Measurements from ENCODE around the gene HEXIM2.
"Not testable (repeated sequence)": the region's sequence is repeated elsewhere in the genome, so short reads cannot be mapped to it uniquely, and the experiment has no call there.

The HEXIM2 gene

GRCh38 chr17:45170280-45170930 lies 8.7 kb downstream of the HEXIM2 start:
- no peak for DNase-seq (ENCODE audit: low read depth)

GRCh38 chr17:45170931-45171337 lies 9.3 kb downstream of the HEXIM2 start:
- no peak for DNase-seq (ENCODE audit: low read depth)

GRCh38 chr17:45171338-45172231 lies 9.9 kb downstream of the HEXIM2 start:
- DNase-seq (ENCODE audit: low read depth) = no peak

- DNase-seq (ENCODE audit: low read depth) = no peak
These were observed 10.5 kb downstream of the HEXIM2 start for GRCh38 chr17:45172232-45172540.

GRCh38 chr17:45172541-45173286 lies 11.0 kb downstream of the HEXIM2 start:
- no peak for DNase-seq (ENCODE audit: low read depth)

GRCh38 chr17:45175759-45176115 lies 14.1 kb downstream of the HEXIM2 start:
- DNase-seq (ENCODE audit: low read depth) = no peak

GRCh38 chr17:45177563-45177962 lies 15.9 kb downstream of the HEXIM2 start:
- DNase-seq (ENCODE audit: low read depth) = no peak

GRCh38 chr17:45184144-45184543 lies 22.5 kb downstream of the HEXIM2 start:
- no peak for DNase-seq (ENCODE audit: low read depth)

- no peak for DNase-seq (ENCODE audit: low read depth)
These were observed 25.2 kb downstream of the HEXIM2 start for GRCh38 chr17:45186801-45187354.

- DNase-seq (ENCODE audit: low read depth) = no peak
These were observed 27.3 kb downstream of the HEXIM2 start for GRCh38 chr17:45189009-45189408.

GRCh38 chr17:45190503-45191255 lies 29.0 kb downstream of the HEXIM2 start:
- DNase-seq (ENCODE audit: low read depth) = no peak

GRCh38 chr17:45195424-45195823 lies 33.7 kb downstream of the HEXIM2 start:
- DNase-seq (ENCODE audit: low read depth) = no peak

- DNase-seq (ENCODE audit: low read depth) = no peak
These were observed 35.4 kb downstream of the HEXIM2 start for GRCh38 chr17:45197108-45197507.

GRCh38 chr17:45197555-45198334 lies 36.1 kb downstream of the HEXIM2 start:
- peak; percentile 84 for DNase-seq (ENCODE audit: low read depth)

GRCh38 chr17:45200701-45201100 lies 39.0 kb downstream of the HEXIM2 start:
- no peak for DNase-seq (ENCODE audit: low read depth)

GRCh38 chr17:45201457-45201856 lies 39.8 kb downstream of the HEXIM2 start:
- no peak for DNase-seq (ENCODE audit: low read depth)

GRCh38 chr17:45201880-45202279 lies 40.2 kb downstream of the HEXIM2 start:
- not testable (repeated sequence) for DNase-seq (ENCODE audit: low read depth)

- peak; percentile 80 for DNase-seq (ENCODE audit: low read depth)
These were observed 57.4 kb downstream of the HEXIM2 start for GRCh38 chr17:45218895-45219661.
